ENCODE measurements around the gene POU6F1.

DNA sequence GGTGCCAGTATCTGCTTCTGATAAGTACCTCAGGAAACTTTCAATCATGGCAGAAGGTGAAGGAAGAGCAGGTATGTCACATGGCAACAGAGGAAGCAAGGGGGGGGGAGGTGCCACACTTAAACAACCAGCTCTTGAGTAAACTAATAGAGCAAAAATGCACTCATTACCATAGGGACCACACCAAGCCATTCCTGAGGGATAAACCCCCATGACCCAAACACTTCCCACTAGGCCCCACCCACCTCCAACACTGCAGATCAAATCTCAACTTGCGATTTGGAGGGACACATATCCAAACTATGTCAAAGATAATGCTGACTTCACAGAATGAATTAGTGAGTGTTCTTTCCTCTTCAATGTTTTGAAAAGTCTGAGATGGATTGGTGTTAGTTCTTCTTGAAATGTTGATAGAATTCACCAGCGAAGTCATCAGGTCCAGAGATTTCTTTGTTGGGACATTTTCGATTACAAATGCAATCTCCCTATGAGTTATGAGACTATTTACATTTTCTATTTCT lies 61.6 kb downstream of the POU6F1 start:
- no peak for TF ChIP-seq EGR1 (IDR thresholded peaks at IDR 0.05; ENCODE audit: low read depth in 2 of 2)
- TF ChIP-seq, protein P1, sequence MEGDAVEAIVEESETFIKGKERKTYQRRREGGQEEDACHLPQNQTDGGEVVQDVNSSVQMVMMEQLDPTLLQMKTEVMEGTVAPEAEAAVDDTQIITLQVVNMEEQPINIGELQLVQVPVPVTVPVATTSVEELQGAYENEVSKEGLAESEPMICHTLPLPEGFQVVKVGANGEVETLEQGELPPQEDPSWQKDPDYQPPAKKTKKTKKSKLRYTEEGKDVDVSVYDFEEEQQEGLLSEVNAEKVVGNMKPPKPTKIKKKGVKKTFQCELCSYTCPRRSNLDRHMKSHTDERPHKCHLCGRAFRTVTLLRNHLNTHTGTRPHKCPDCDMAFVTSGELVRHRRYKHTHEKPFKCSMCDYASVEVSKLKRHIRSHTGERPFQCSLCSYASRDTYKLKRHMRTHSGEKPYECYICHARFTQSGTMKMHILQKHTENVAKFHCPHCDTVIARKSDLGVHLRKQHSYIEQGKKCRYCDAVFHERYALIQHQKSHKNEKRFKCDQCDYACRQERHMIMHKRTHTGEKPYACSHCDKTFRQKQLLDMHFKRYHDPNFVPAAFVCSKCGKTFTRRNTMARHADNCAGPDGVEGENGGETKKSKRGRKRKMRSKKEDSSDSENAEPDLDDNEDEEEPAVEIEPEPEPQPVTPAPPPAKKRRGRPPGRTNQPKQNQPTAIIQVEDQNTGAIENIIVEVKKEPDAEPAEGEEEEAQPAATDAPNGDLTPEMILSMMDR (IDR thresholded peaks at IDR 0.05; ENCODE audit: low read depth, low read length, missing input control): no peak
- no peak for TF ChIP-seq FOXA1 (IDR thresholded peaks at IDR 0.05)
- TF ChIP-seq, protein P2, sequence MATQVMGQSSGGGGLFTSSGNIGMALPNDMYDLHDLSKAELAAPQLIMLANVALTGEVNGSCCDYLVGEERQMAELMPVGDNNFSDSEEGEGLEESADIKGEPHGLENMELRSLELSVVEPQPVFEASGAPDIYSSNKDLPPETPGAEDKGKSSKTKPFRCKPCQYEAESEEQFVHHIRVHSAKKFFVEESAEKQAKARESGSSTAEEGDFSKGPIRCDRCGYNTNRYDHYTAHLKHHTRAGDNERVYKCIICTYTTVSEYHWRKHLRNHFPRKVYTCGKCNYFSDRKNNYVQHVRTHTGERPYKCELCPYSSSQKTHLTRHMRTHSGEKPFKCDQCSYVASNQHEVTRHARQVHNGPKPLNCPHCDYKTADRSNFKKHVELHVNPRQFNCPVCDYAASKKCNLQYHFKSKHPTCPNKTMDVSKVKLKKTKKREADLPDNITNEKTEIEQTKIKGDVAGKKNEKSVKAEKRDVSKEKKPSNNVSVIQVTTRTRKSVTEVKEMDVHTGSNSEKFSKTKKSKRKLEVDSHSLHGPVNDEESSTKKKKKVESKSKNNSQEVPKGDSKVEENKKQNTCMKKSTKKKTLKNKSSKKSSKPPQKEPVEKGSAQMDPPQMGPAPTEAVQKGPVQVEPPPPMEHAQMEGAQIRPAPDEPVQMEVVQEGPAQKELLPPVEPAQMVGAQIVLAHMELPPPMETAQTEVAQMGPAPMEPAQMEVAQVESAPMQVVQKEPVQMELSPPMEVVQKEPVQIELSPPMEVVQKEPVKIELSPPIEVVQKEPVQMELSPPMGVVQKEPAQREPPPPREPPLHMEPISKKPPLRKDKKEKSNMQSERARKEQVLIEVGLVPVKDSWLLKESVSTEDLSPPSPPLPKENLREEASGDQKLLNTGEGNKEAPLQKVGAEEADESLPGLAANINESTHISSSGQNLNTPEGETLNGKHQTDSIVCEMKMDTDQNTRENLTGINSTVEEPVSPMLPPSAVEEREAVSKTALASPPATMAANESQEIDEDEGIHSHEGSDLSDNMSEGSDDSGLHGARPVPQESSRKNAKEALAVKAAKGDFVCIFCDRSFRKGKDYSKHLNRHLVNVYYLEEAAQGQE (IDR thresholded peaks at IDR 0.05): no peak
- no peak for TF ChIP-seq RXRA (IDR thresholded peaks at IDR 0.05)
- TF ChIP-seq TAF1 (conservative IDR thresholded peaks at IDR 0.05): no peak
- TF ChIP-seq, protein P3, sequence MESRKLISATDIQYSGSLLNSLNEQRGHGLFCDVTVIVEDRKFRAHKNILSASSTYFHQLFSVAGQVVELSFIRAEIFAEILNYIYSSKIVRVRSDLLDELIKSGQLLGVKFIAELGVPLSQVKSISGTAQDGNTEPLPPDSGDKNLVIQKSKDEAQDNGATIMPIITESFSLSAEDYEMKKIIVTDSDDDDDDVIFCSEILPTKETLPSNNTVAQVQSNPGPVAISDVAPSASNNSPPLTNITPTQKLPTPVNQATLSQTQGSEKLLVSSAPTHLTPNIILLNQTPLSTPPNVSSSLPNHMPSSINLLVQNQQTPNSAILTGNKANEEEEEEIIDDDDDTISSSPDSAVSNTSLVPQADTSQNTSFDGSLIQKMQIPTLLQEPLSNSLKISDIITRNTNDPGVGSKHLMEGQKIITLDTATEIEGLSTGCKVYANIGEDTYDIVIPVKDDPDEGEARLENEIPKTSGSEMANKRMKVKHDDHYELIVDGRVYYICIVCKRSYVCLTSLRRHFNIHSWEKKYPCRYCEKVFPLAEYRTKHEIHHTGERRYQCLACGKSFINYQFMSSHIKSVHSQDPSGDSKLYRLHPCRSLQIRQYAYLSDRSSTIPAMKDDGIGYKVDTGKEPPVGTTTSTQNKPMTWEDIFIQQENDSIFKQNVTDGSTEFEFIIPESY (IDR thresholded peaks at IDR 0.05): no peak
- TF ChIP-seq, protein P4, sequence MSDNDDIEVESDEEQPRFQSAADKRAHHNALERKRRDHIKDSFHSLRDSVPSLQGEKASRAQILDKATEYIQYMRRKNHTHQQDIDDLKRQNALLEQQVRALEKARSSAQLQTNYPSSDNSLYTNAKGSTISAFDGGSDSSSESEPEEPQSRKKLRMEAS (IDR thresholded peaks at IDR 0.05): no peak
- no peak for TF ChIP-seq RAD21 (IDR thresholded peaks at IDR 0.05)
- no peak for TF ChIP-seq JUND (IDR thresholded peaks at IDR 0.05)
- TF ChIP-seq, protein P5, sequence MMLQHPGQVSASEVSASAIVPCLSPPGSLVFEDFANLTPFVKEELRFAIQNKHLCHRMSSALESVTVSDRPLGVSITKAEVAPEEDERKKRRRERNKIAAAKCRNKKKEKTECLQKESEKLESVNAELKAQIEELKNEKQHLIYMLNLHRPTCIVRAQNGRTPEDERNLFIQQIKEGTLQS (IDR thresholded peaks at IDR 0.05): no peak
- TF ChIP-seq SP1 (IDR thresholded peaks at IDR 0.05): no peak
